Measurements from ENCODE around the gene MAP3K21. TPM values are rescaled to one million over a fixed set of nuclear protein-coding genes. Genes with fewer than 3 reads are reported as not detected.

The MAP3K21 gene
- total and polyA plus RNA-seq, 2 of the 4 experiments (the other 2 are of a cell fraction): 0.15 to 0.18 TPM

GRCh38 chr1:233300326-233300725 is 27.2 kb upstream of the MAP3K21 start:
- Histone ChIP-seq H3K9me1 (ENCODE audit: insufficient read depth, low read length) (peaks cover 3% of the 10 kb centered on the region; the same call in 1 of the 2 replicates), H3K56ac (ENCODE audit: extremely low read depth, insufficient read depth, low read length) (no peak overlapping the region), H3K27ac (ENCODE audit: insufficient read depth, low read length) (no peak overlapping the region), H2BK120ac (ENCODE audit: low read depth, low read length) (no peak overlapping the region), H3K4me2 (ENCODE audit: low read depth, low read length) (no peak overlapping the region), H4K8ac (ENCODE audit: low read depth in 2 of 2, low read length in 2 of 2) (no peak overlapping the region), H3K4ac (ENCODE audit: low read depth, low read length) (no peak overlapping the region), H2BK20ac (ENCODE audit: low read depth, low read length) (no peak overlapping the region), H4K5ac (ENCODE audit: low read depth, low read length) (no peak overlapping the region), H3K4me3 (ENCODE audit: insufficient read depth, low read depth, low read length) (no peak overlapping the region), H2BK5ac (ENCODE audit: low read depth, low read length, poor library complexity, severe bottlenecking) (no peak overlapping the region), H3K9ac (ENCODE audit: low read depth, low read length) (no peak overlapping the region), H3K79me1 (ENCODE audit: low read depth in 1 of 2, low read length in 2 of 2) (peaks cover 0 to 8% of the 10 kb centered on the region in 2 experiments; a peak in 1 of 4 replicates), H3K4me1 (ENCODE audit: control insufficient read depth, insufficient read depth, low read length) (peaks cover 6% of the 10 kb centered on the region), H2AFZ (replicated peaks; ENCODE audit: low read length, poor library complexity) (no peak overlapping the region), H2AK5ac (ENCODE audit: low read depth, low read length) (no peak overlapping the region), H4K91ac (ENCODE audit: insufficient read depth, low read depth, low read length) (no peak overlapping the region), H3K23ac (ENCODE audit: low read depth, low read length) (no peak overlapping the region), H2AK9ac (replicated peaks; ENCODE audit: low read depth, low read length, poor library complexity) (no peak overlapping the region), H3K36me3 (ENCODE audit: control insufficient read depth, insufficient read depth, low read length) (no peaks in the 10 kb centered on the region), H2BK15ac (ENCODE audit: low read depth, low read length) (no peak overlapping the region), H3K27me3 (ENCODE audit: control insufficient read depth, insufficient read depth, low read length) (no peaks in the 10 kb centered on the region), H3K9me3 (ENCODE audit: control insufficient read depth, insufficient read depth, low read length) (no peaks in the 10 kb centered on the region), H3K14ac (replicated peaks; ENCODE audit: low read depth, low read length) (no peak overlapping the region), H4K20me1 (ENCODE audit: insufficient read depth, low read length) (no peaks in the 10 kb centered on the region), H3K18ac (ENCODE audit: low read depth, low read length) (no peak overlapping the region)
- no CpG with 5 or more reads among the region's 2 CpGs for WGBS, 2 experiments (ENCODE audit: extremely low coverage in 2 of 2, insufficient read length in 1 of 2)
- in situ Hi-C loops (cut with MboI; ENCODE audit: low sequenced_read_pairs) (loop anchor here (10.0 kb wide), 1 partner anchor 764 kb away; no protein-coding TSS in a partner anchor), dilution Hi-C loops (cut with HindIII; ENCODE audit: low sequenced_read_pairs, unreplicated experiment) (no loop called here), intact Hi-C loops (cut with micrococcal nuclease) (no loop called here)
- TF ChIP-seq POLR2A (IDR thresholded peaks at IDR 0.05; ENCODE audit: low read depth, low read length): no peak
- no peak for TF ChIP-seq CHD1 (IDR thresholded peaks at IDR 0.05; ENCODE audit: low read depth, low read length)
- TF ChIP-seq RFX5 (IDR thresholded peaks at IDR 0.05; ENCODE audit: low read depth, low read length): no peak
- TF ChIP-seq FOS (IDR thresholded peaks at IDR 0.05; ENCODE audit: low read depth, low read length): no peak
- no peak for TF ChIP-seq NFE2L2 (IDR thresholded peaks at IDR 0.05; ENCODE audit: low read depth, low read length)
- no peak for TF ChIP-seq BHLHE40 (IDR thresholded peaks at IDR 0.05; ENCODE audit: low read depth, low read length)
- no peak for TF ChIP-seq CTCF (conservative IDR thresholded peaks at IDR 0.05; ENCODE audit: low read depth, low read length)
- no peak for TF ChIP-seq RAD21 (IDR thresholded peaks at IDR 0.05; ENCODE audit: low read length)
- no peak for TF ChIP-seq MAFK (IDR thresholded peaks at IDR 0.05; ENCODE audit: low read depth, low read length)
- no peak for TF ChIP-seq ELK1 (IDR thresholded peaks at IDR 0.05; ENCODE audit: borderline replicate concordance, low read depth, low read length)
- TF ChIP-seq MXI1 (IDR thresholded peaks at IDR 0.05; ENCODE audit: borderline replicate concordance, low read depth, low read length): no peak
- TF ChIP-seq SMC3 (IDR thresholded peaks at IDR 0.05; ENCODE audit: low read depth, low read length): no peak
- no peak for TF ChIP-seq MAZ (IDR thresholded peaks at IDR 0.05; ENCODE audit: borderline replicate concordance, low read depth, low read length)
- TF ChIP-seq RCOR1 (IDR thresholded peaks at IDR 0.05; ENCODE audit: insufficient replicate concordance, low read length): no peak
- no peak for TF ChIP-seq CEBPB (IDR thresholded peaks at IDR 0.05; ENCODE audit: low read depth, low read length)
- DNase-seq (peak; percentile 51), ATAC-seq (ENCODE audit: low read depth) (peak; percentile 21; the same call in 1 of the 2 replicates)
- BruUV-seq (replicated peaks): no TSS peak
- ChIA-PET CTCF (no interaction called here), POLR2A (ENCODE audit: unreplicated experiment) (no interaction called here)
